Measurements from ENCODE around the gene ITGAD. TPM values are rescaled to one million over a fixed set of nuclear protein-coding genes. Genes with fewer than 3 reads are reported as not detected.

ITGAD gene
- total and polyA plus RNA-seq, 2 of the 13 experiments (the other 11 are each of a cell fraction or from before 2014, with no cell fraction given), result not detected

GRCh38 chr16:31458073-31458843, 65.1 kb downstream of the ITGAD start (continued):
- no peak for TF ChIP-seq BCLAF1 (IDR thresholded peaks at IDR 0.05)
- peak; percentile 81 for TF ChIP-seq POLR2G (IDR thresholded peaks at IDR 0.05; ENCODE audit: low read depth, low read length)
- peak; percentile 68 for TF ChIP-seq YY1 (IDR thresholded peaks at IDR 0.05; ENCODE audit: insufficient read depth, insufficient replicate concordance, low read depth, low read length)
- peak; percentile 64; the same call in 1 of the 2 replicates for TF ChIP-seq STAG1 (CRISPR knock-in tag; IDR thresholded peaks at IDR 0.05)
- peak; percentile 84 for TF ChIP-seq ZNF589 (CRISPR knock-in tag; conservative IDR thresholded peaks at IDR 0.05)
- TF ChIP-seq ZNF782 (CRISPR knock-in tag; IDR thresholded peaks at IDR 0.05; ENCODE audit: borderline replicate concordance), result peak; percentile 44; the same call in 1 of the 2 replicates
- TF ChIP-seq ZNF713 (CRISPR knock-in tag; IDR thresholded peaks at IDR 0.05), result no peak
- peak; percentile 78; the same call in 1 of the 2 replicates for TF ChIP-seq ZNF563 (CRISPR knock-in tag; IDR thresholded peaks at IDR 0.05)
- TF ChIP-seq ZNF530 (CRISPR knock-in tag; IDR thresholded peaks at IDR 0.05; ENCODE audit: low read depth), result no peak
- TF ChIP-seq PHF21A (CRISPR knock-in tag; IDR thresholded peaks at IDR 0.05), result peak; percentile 86
- peak; percentile 7 for TF ChIP-seq ZNF343 (CRISPR knock-in tag; IDR thresholded peaks at IDR 0.05)
- no peak for TF ChIP-seq FOXP1 (IDR thresholded peaks at IDR 0.05)
- peak; percentile 71 for TF ChIP-seq FOXP1 (CRISPR knock-in tag; IDR thresholded peaks at IDR 0.05)
- peak; percentile 86; the same call in 1 of the 2 replicates for TF ChIP-seq HBP1 (CRISPR knock-in tag; IDR thresholded peaks at IDR 0.05; ENCODE audit: low read depth)
- no peak for TF ChIP-seq ZNF207 (IDR thresholded peaks at IDR 0.05; ENCODE audit: borderline replicate concordance)
- TF ChIP-seq SNAPC2 (CRISPR knock-in tag; IDR thresholded peaks at IDR 0.05), result peak; percentile 90
- TF ChIP-seq ARID4A (CRISPR knock-in tag; IDR thresholded peaks at IDR 0.05; ENCODE audit: borderline replicate concordance), result peak; percentile 82
- no peak for TF ChIP-seq FOXM1 (CRISPR knock-in tag; IDR thresholded peaks at IDR 0.05)
- no peak for TF ChIP-seq SCMH1 (CRISPR knock-in tag; IDR thresholded peaks at IDR 0.05; ENCODE audit: borderline replicate concordance)
- TF ChIP-seq SMC3 (IDR thresholded peaks at IDR 0.05; ENCODE audit: low read length), result peak; percentile 26
- no peak for TF ChIP-seq E2F2 (CRISPR knock-in tag; IDR thresholded peaks at IDR 0.05; ENCODE audit: borderline replicate concordance)

Data from HepG2 (cell line).